ENCODE results near the gene PZP. TPM values are rescaled to one million over a fixed set of nuclear protein-coding genes. Genes with fewer than 3 reads are reported as not detected.

PZP gene
- total and polyA plus RNA-seq, 9 of the 15 experiments (the other 6 are each of a cell fraction or from before 2014, with no cell fraction given), result 0.01 TPM; not detected in 8

DNA sequence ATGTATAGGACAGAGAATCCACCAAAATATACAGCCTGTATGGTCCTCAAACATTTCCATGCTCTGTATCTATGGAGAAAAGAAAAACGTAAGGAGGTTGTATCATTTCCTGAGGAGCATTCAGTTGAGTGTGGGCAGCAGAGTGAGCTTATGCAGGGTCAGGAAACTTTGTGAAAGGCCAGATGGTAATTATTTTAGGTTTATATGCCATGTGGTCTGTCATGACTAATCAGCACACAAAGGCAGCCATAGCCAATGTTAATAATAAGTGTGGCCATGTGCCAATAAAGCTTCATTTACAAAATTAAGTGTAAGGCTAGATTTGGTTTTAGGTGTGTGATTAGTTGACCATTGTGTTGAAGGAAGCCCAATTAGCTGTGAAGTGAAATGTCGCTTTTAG, 59.3 kb downstream of the PZP start:
- in situ Hi-C loops (cut with MboI), result no loop called here

More for the DNA sequence above, 59.3 kb downstream of the PZP start:
- H3K27ac ChIP-seq (ENCODE audit: extremely low read depth, low read depth, low read length), result no peak overlapping the region
- WGBS (ENCODE audit: insufficient coverage, low coverage, missing lambda C conversion rate), result 0% methylated on average over 2 of the region's 2 CpGs
- BruUV-seq (replicated peaks), result no TSS peak
- CTCF ChIA-PET (ENCODE audit: low intra/inter-chr PET ratio), result no interaction called here
- no peaks in the 10 kb centered on the region for H3K27me3 ChIP-seq (ENCODE audit: control insufficient read depth in 2 of 2, insufficient read depth in 2 of 2, low read length in 2 of 2)
- no peak overlapping the region for H3K4me3 ChIP-seq
- H3K9me3 ChIP-seq (replicated peaks; ENCODE audit: control insufficient read depth, insufficient read depth, low read depth, low read length), result no peaks in the 10 kb centered on the region; the same call in 1 of the 2 replicates
- no peaks in the 10 kb centered on the region for H3K79me2 ChIP-seq (ENCODE audit: control insufficient read depth, insufficient read depth, low read length)
- H3K36me3 ChIP-seq (ENCODE audit: control insufficient read depth, insufficient read depth, low read length), result no peaks in the 10 kb centered on the region
- ATAC-seq (no peak), FAIRE-seq (no peak), DNase-seq (ENCODE audit: extremely low read depth in 1 of 4, low spot score in 3 of 4) (no peak)
- intact Hi-C loops (cut with micrococcal nuclease), result no loop called here
- H3K9ac ChIP-seq (ENCODE audit: insufficient read depth in 1 of 2, low read depth in 2 of 2, low read length in 2 of 2), result no peak overlapping the region
- no peak overlapping the region for H3K4me2 ChIP-seq (ENCODE audit: insufficient read depth, low read length)
- H3K4me1 ChIP-seq (replicated peaks in 1 of 2; ENCODE audit: control insufficient read depth in 2 of 2, insufficient read depth in 2 of 2, low read length in 2 of 2), result no peaks in the 10 kb centered on the region
- no peak overlapping the region for H2AFZ ChIP-seq (ENCODE audit: low read depth, low read length)
- POLR2A ChIA-PET, result no interaction called here
- no peaks in the 10 kb centered on the region for H3K9me1 ChIP-seq (ENCODE audit: control insufficient read depth, insufficient read depth, low read length)
- H4K20me1 ChIP-seq (replicated peaks; ENCODE audit: control insufficient read depth, insufficient read depth, low read length), result no peaks in the 10 kb centered on the region
- no peak for TF ChIP-seq MAZ (CRISPR knock-in tag; conservative IDR thresholded peaks at IDR 0.05 in 1 of 2, IDR thresholded peaks at IDR 0.05 in 1 of 2)
- no peak for TF ChIP-seq SMARCB1 (IDR thresholded peaks at IDR 0.05; ENCODE audit: insufficient read length, low read depth)
- TF ChIP-seq PREB (CRISPR knock-in tag; IDR thresholded peaks at IDR 0.05), result no peak
- TF ChIP-seq, protein P1, sequence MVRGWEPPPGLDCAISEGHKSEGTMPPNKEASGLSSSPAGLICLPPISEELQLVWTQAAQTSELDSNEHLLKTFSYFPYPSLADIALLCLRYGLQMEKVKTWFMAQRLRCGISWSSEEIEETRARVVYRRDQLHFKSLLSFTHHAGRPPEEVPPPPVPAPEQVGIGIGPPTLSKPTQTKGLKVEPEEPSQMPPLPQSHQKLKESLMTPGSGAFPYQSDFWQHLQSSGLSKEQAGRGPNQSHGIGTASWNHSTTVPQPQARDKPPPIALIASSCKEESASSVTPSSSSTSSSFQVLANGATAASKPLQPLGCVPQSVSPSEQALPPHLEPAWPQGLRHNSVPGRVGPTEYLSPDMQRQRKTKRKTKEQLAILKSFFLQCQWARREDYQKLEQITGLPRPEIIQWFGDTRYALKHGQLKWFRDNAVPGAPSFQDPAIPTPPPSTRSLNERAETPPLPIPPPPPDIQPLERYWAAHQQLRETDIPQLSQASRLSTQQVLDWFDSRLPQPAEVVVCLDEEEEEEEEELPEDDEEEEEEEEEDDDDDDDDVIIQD (CRISPR knock-in tag; IDR thresholded peaks at IDR 0.05), result no peak
- no peak for TF ChIP-seq JUNB (CRISPR knock-in tag; conservative IDR thresholded peaks at IDR 0.05)
- TF ChIP-seq ZNF830 (CRISPR knock-in tag; IDR thresholded peaks at IDR 0.05), result no peak
- TF ChIP-seq, protein P2, sequence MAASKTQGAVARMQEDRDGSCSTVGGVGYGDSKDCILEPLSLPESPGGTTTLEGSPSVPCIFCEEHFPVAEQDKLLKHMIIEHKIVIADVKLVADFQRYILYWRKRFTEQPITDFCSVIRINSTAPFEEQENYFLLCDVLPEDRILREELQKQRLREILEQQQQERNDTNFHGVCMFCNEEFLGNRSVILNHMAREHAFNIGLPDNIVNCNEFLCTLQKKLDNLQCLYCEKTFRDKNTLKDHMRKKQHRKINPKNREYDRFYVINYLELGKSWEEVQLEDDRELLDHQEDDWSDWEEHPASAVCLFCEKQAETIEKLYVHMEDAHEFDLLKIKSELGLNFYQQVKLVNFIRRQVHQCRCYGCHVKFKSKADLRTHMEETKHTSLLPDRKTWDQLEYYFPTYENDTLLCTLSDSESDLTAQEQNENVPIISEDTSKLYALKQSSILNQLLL (CRISPR knock-in tag; IDR thresholded peaks at IDR 0.05; ENCODE audit: borderline replicate concordance), result no peak
- TF ChIP-seq NFIC (IDR thresholded peaks at IDR 0.05), result no peak
- TF ChIP-seq PYGO2 (tag; IDR thresholded peaks at IDR 0.05), result no peak
- no peak for TF ChIP-seq SRSF7 (optimal IDR thresholded peaks at IDR 0.05; ENCODE audit: low read depth, low read length)
- TF ChIP-seq MYC (IDR thresholded peaks at IDR 0.05; ENCODE audit: low read depth, low read length), result no peak
- TF ChIP-seq MYC (CRISPR knock-in tag; IDR thresholded peaks at IDR 0.05; ENCODE audit: borderline replicate concordance, low read depth), result no peak
- TF ChIP-seq SREBF2 (CRISPR knock-in tag; IDR thresholded peaks at IDR 0.05), result no peak
- no peak for TF ChIP-seq TARDBP (IDR thresholded peaks at IDR 0.05)
- TF ChIP-seq BRF2 (IDR thresholded peaks at IDR 0.05; ENCODE audit: borderline replicate concordance, insufficient read depth, insufficient read length), result no peak
